ENCODE data around the gene CPSF4L. TPM values are rescaled to one million over a fixed set of nuclear protein-coding genes. Genes with fewer than 3 reads are reported as not detected.

The CPSF4L gene
- total and polyA plus RNA-seq, 2 experiments from 2014 or later: not detected

- Histone ChIP-seq H3K4me1 (ENCODE audit: insufficient read depth) (peaks cover 36% of the 10 kb centered on the region), H2AFZ (no peak overlapping the region), H3K79me2 (peaks cover 75% of the 10 kb centered on the region), H3K27ac (no peak overlapping the region), H3K36me3 (replicated peaks; ENCODE audit: insufficient read depth, low read depth) (no peaks in the 10 kb centered on the region), H3K4me3 (no peak overlapping the region), H3K9me2 (replicated peaks; ENCODE audit: insufficient read depth) (no peaks in the 10 kb centered on the region), H3K4me2 (no peak overlapping the region), H3K27me3 (no peaks in the 10 kb centered on the region), H4K20me1 (ENCODE audit: insufficient read depth, poor library complexity, severe bottlenecking) (peaks cover 90% of the 10 kb centered on the region), H3K9me3 (ENCODE audit: low read depth) (no peaks in the 10 kb centered on the region)
- DNase-seq (ENCODE audit: low spot score): no peak
- TF ChIP-seq EZH2phosphoT487 (IDR thresholded peaks at IDR 0.05; ENCODE audit: low read depth, severe bottlenecking, unreplicated experiment) (no peak), CTCF (IDR thresholded peaks at IDR 0.05; ENCODE audit: poor library complexity) (no peak), EZH2 (IDR thresholded peaks at IDR 0.05; ENCODE audit: borderline replicate concordance) (no peak)
- WGBS (ENCODE audit: low lambda C conversion rate, missing lambda C conversion rate): 91% methylated on average over 9 of the region's 15 CpGs
Measured at GRCh38 chr17:73285603-73285908, 23.9 kb upstream of the CPSF4L start.

GRCh38 chr17:73284906-73285602 lies 23.4 kb upstream of the CPSF4L start:
- 88% methylated on average over 20 of the region's 20 CpGs for WGBS (ENCODE audit: low lambda C conversion rate, missing lambda C conversion rate)
- Histone ChIP-seq H3K27me3 (no peaks in the 10 kb centered on the region), H3K4me2 (no peak overlapping the region), H4K20me1 (ENCODE audit: insufficient read depth, poor library complexity, severe bottlenecking) (peaks cover 85% of the 10 kb centered on the region), H3K4me1 (ENCODE audit: insufficient read depth) (peaks cover 31% of the 10 kb centered on the region), H3K79me2 (peaks cover 70% of the 10 kb centered on the region), H2AFZ (no peak overlapping the region), H3K4me3 (no peak overlapping the region), H3K27ac (no peak overlapping the region), H3K9me3 (ENCODE audit: low read depth) (no peaks in the 10 kb centered on the region), H3K9me2 (replicated peaks; ENCODE audit: insufficient read depth) (no peaks in the 10 kb centered on the region), H3K36me3 (replicated peaks; ENCODE audit: insufficient read depth, low read depth) (no peaks in the 10 kb centered on the region)
- no peak for DNase-seq (ENCODE audit: low spot score)
- TF ChIP-seq EZH2 (IDR thresholded peaks at IDR 0.05; ENCODE audit: borderline replicate concordance) (no peak), CTCF (IDR thresholded peaks at IDR 0.05; ENCODE audit: poor library complexity) (no peak), EZH2phosphoT487 (IDR thresholded peaks at IDR 0.05; ENCODE audit: low read depth, severe bottlenecking, unreplicated experiment) (no peak)

GRCh38 chr17:73284354-73284753 lies 22.7 kb upstream of the CPSF4L start:
- peaks cover 63% of the 10 kb centered on the region for H3K79me2 ChIP-seq
- no peaks in the 10 kb centered on the region for H3K36me3 ChIP-seq (replicated peaks; ENCODE audit: insufficient read depth, low read depth)
- 76% methylated on average over 8 of the region's 8 CpGs for WGBS (ENCODE audit: low lambda C conversion rate, missing lambda C conversion rate)
- H3K4me3 ChIP-seq: no peak overlapping the region
- peak overlapping the region; percentile 9 for H3K27ac ChIP-seq
- H3K4me1 ChIP-seq (ENCODE audit: insufficient read depth): peaks cover 26% of the 10 kb centered on the region
- H4K20me1 ChIP-seq (ENCODE audit: insufficient read depth, poor library complexity, severe bottlenecking): peaks cover 80% of the 10 kb centered on the region
- H2AFZ ChIP-seq: no peak overlapping the region
- H3K27me3 ChIP-seq: no peaks in the 10 kb centered on the region
- H3K4me2 ChIP-seq: no peak overlapping the region
- no peaks in the 10 kb centered on the region for H3K9me3 ChIP-seq (ENCODE audit: low read depth)
- no peak for DNase-seq (ENCODE audit: low spot score)
- TF ChIP-seq CTCF (IDR thresholded peaks at IDR 0.05; ENCODE audit: poor library complexity) (no peak), EZH2phosphoT487 (IDR thresholded peaks at IDR 0.05; ENCODE audit: low read depth, severe bottlenecking, unreplicated experiment) (no peak), EZH2 (IDR thresholded peaks at IDR 0.05; ENCODE audit: borderline replicate concordance) (no peak)
- no peaks in the 10 kb centered on the region for H3K9me2 ChIP-seq (replicated peaks; ENCODE audit: insufficient read depth)
